Small intestine (tissue), 7 donors: ENCODE results near the gene TRMU. TPM values are rescaled to one million over a fixed set of nuclear protein-coding genes. Genes with fewer than 3 reads are reported as not detected.

Experiments
- DNase-seq, 2 donors: peaks; one replicate each; pipeline versions ENCODE4 v3.0.0 to v3.0.0-alpha.2; 2013
- FAIRE-seq: peaks from 2 replicates; lab custom pipeline; 2012; peaks lifted over from hg19 to GRCh38; lab: Jason Lieb, UNC
- H3K27ac ChIP-seq, 3 donors: one replicate each; pipeline ENCODE4 v1.5.1; 2013; ENCODE audit warnings: low read length in 2 of 3, mild to moderate bottlenecking in 2 of 3, control low read depth in 1 of 3, inconsistent platforms in 1 of 3, low read depth in 1 of 3, moderate library complexity in 1 of 3
- H3K27me3 ChIP-seq, 3 donors: one replicate each; pipeline ENCODE4 v1.6.1; 2013; ENCODE audit warnings: low read length in 3 of 3, inconsistent platforms in 1 of 3; ENCODE audit not compliant: control insufficient read depth in 3 of 3, insufficient read depth in 3 of 3
- H3K36me3 ChIP-seq, 3 donors: one replicate each; pipeline ENCODE4 v1.6.1; 2013; ENCODE audit warnings: low read length in 3 of 3, inconsistent platforms in 1 of 3, low read depth in 1 of 3, mild to moderate bottlenecking in 1 of 3, moderate library complexity in 1 of 3; ENCODE audit not compliant: control insufficient read depth in 3 of 3, insufficient read depth in 2 of 3
- H3K4me1 ChIP-seq, 3 donors: one replicate each; pipeline ENCODE4 v1.6.1; 2013; ENCODE audit warnings: low read length in 2 of 3, inconsistent platforms in 1 of 3, low read depth in 1 of 3, mild to moderate bottlenecking in 1 of 3, moderate library complexity in 1 of 3; ENCODE audit not compliant: control insufficient read depth in 3 of 3, insufficient read depth in 2 of 3
- H3K4me3 ChIP-seq, 3 donors: one replicate each; pipeline ENCODE4 v1.5.1; 2013; ENCODE audit warnings: low read length in 3 of 3, control low read depth in 1 of 3, inconsistent platforms in 1 of 3, low read depth in 1 of 3, mild to moderate bottlenecking in 1 of 3, moderate library complexity in 1 of 3
- H3K9me3 ChIP-seq, 2 donors: one replicate each; pipeline ENCODE4 v1.6.1; 2013; ENCODE audit warnings: low read depth in 1 of 2, low read length in 1 of 2; ENCODE audit not compliant: control insufficient read depth in 2 of 2, insufficient read depth in 1 of 2
- WGBS, 3 donors: extraction: QIAGEN DNeasy Blood & Tissue Kit; methylation state at CpG; one replicate each; pipeline ENCODE4 v1.1.7; 2013; 5-methylcytosine and 5-hydroxymethylcytosine counted together
- polyA plus RNA-seq, 4 donors: library from polyadenylated mRNA; stranded (reverse) in 3 of 4; unstranded in 1 of 4; fragments of 200-250 nt in 3 of 4; fragments of 120-200 nt in 1 of 4; gene quantifications; one replicate each; pipeline versions ENCODE4 v1.2.1 to v1.2.3, GENCODE V29; 2013
- donor health status: healthy with polysubstance abuse.
- donor health status: control.
- donor health status: control.
- donor health status: Bipolar disorder and iron deficiency.
- donor health status: healthy.

TRMU gene
- polyA plus RNA-seq, 4 donors = 17.0 to 38.6 (median 34.3) TPM

DNA sequence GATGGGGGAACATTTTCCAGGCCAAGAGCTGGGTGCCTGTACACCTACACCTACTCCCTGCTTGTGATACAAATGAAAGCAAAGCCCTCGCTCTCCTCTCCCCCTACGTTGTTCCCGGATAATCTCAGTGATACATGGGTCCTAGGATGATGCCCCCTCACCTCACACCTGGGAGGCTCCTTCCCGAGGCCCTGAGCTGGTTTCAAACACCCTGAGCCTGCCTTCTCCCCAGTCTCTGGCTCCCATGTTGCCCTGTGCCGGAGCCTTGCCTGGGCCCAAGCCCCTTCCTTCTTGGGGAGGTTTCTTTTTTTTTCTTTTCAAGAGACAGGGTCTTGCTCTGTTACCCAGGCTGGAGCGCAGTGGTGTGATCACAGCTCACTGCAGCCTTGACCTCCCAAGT, 23.3 kb downstream of the TRMU start:
- FAIRE-seq = no peak
- 93 to 97% (median 93%) methylated on average over 6 of the region's 6 CpGs for WGBS, 3 donors

DNA sequence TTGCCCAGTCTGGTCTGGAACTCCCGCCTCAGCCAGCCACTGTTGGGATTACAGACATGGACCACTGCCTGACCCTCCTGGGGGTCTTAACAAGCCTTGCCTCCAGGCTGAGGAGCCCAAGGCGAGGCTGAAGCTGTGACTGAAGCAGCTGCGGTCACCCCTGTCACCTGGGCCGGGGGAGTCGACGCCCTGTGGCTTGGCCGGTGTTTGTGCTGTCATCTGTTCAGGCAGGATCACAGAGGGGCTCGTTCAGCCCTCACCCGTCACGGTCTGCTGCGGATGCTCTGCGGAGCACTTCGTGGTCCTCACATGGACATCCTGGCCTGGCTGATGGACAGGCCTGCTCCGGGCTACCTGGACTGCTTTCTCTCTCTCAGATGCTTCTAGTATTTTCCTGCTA, 23.8 kb downstream of the TRMU start:
- Histone ChIP-seq H3K36me3 (peaks cover 0 to 77% (median 4%) of the 10 kb centered on the region in 3 donors), H3K4me1 (peaks cover 0 to 14% (median 6%) of the 10 kb centered on the region in 3 donors), H3K27me3 (no peaks in the 10 kb centered on the region), H3K4me3 (no peak overlapping the region), H3K27ac (no peak overlapping the region), H3K9me3 (peaks cover 0 to 10% of the 10 kb centered on the region in 2 donors)
- DNase-seq (no peak), FAIRE-seq (no peak)
- 88 to 91% (median 89%) methylated on average over 14 of the region's 14 CpGs for WGBS, 3 donors

More for the DNA sequence above, 23.3 kb downstream of the TRMU start:
- no peak for DNase-seq
- Histone ChIP-seq H3K27ac (no peak overlapping the region), H3K27me3 (no peaks in the 10 kb centered on the region), H3K36me3 (peaks cover 0 to 77% (median 9%) of the 10 kb centered on the region in 3 donors), H3K4me3 (no peak overlapping the region), H3K4me1 (peaks cover 0 to 14% (median 6%) of the 10 kb centered on the region in 3 donors), H3K9me3 (peaks cover 0 to 10% of the 10 kb centered on the region in 2 donors)

DNA sequence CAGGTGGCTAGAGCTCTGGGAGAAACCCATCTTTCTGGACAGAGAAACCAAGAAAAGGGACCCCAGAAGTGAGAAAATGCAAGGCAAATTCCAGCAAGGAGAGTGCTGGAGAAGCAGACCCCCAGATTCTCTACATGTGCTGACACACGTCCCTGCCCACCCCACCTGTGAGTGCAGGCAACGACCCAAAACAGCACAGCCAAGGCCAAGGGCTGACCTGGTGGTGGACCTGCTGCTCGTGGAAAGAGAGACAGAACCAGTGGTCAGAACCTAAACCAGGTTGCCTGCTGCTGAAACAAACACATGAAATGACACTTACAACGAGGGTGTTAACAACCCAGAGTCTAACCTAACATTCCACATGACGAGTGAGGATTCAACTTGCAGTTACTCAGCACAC, 24.6 kb downstream of the TRMU start:
- DNase-seq = no peak
- Histone ChIP-seq H3K4me1 (peaks cover 0 to 14% (median 6%) of the 10 kb centered on the region in 3 donors), H3K4me3 (no peak overlapping the region), H3K27me3 (no peaks in the 10 kb centered on the region), H3K36me3 (peaks cover 0 to 76% (median 4%) of the 10 kb centered on the region in 3 donors), H3K27ac (no peak overlapping the region), H3K9me3 (peaks cover 0 to 10% of the 10 kb centered on the region in 2 donors)
- no peak for FAIRE-seq
- WGBS, 3 donors = 86 to 91% (median 87%) methylated on average over 5 of the region's 5 CpGs

DNA sequence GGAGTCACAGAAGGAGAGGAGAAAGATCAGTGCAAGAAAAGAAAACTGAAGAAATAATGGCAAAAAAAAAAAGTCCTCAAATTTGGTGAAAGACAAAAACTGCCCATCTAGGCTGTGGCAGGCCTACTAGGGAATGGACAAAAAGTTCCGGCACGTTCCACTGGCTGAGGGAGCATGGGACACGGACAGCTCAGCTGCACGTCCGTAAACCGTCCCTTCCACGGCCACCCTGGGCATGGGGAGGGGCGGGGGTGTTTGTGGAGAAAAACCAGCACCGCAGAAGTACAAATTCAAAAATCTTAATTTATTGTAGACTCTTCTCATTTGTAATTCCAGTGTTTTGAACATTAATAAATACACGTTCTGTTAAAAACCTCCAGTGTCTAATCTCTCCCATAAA, 25.4 kb downstream of the TRMU start:
- H3K27ac ChIP-seq = no peak overlapping the region
- 86 to 96% (median 92%) methylated on average over 10 of the region's 10 CpGs for WGBS, 3 donors
- FAIRE-seq = no peak
- peaks cover 0 to 72% (median 0%) of the 10 kb centered on the region in 3 donors for H3K36me3 ChIP-seq
- H3K4me3 ChIP-seq = no peak overlapping the region
- DNase-seq = no peak
- H3K4me1 ChIP-seq = peaks cover 0 to 14% (median 6%) of the 10 kb centered on the region in 3 donors
- peaks cover 0 to 10% of the 10 kb centered on the region in 2 donors for H3K9me3 ChIP-seq
- H3K27me3 ChIP-seq = no peaks in the 10 kb centered on the region

DNA sequence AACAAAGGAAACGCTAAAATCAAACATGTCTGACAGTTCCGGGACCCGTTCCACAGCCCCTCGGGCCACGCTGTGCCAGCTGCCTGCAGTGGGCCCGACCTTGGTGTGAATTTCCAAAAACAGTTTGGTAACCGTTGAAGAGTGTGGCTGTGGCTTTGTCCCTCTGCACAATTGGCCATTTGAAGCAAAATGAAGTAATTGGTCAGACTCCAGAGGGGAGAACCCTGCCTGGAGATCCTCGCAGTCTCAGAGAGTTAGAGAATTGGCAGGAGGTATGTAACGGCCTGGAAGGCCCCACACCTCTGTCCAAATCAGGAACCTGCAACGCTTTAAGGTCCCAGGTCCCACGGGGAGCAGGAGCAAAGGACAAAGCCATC, 26.3 kb downstream of the TRMU start:
- DNase-seq = no peak
- WGBS, 3 donors = 48 to 63% (median 55%) methylated on average over 11 of the region's 11 CpGs
- Histone ChIP-seq H3K4me3 (no peak overlapping the region), H3K27ac (peak overlapping the region in 2 of 3 donors; percentile 31 to 43), H3K27me3 (no peaks in the 10 kb centered on the region), H3K4me1 (peaks cover 0 to 14% (median 6%) of the 10 kb centered on the region in 3 donors), H3K9me3 (peaks cover 0 to 10% of the 10 kb centered on the region in 2 donors), H3K36me3 (peaks cover 0 to 63% (median 0%) of the 10 kb centered on the region in 3 donors)
- no peak for FAIRE-seq

DNA sequence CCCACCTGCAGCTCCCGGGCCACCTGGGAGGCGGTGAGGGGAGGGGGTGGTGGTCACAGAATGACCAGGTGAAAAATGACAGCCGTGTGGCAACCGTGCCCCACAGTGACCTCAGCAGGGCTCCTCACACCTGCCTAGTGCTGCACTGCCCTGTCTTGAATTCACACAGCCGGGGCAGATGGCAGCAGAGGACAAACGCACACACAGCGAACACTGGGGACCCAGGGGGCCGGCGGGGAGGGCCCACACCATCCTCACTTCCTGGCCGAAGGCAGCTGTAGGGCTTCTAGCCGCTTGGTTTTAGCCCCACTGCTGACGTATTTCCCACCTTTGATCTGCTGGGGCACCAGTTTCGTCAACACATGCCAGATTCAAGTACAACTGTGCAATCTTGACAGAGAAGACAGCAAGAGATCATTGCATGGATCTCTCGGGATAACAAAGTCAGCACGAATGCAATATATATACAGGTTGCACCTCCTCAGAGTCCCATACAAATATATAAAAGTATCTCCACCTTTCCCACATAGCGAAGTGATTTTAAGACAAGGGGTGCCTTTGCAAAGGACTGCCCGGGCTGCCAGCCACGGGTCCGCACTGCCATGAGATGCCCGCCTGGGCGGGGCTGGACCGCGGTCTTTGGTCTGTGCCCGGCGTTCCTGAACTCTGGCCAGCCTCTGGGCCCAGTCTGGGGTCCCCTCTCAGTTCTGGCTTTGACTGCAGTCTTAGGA, 26.9 kb downstream of the TRMU start:
- H3K36me3 ChIP-seq = peaks cover 0 to 61% (median 0%) of the 10 kb centered on the region in 3 donors

DNA sequence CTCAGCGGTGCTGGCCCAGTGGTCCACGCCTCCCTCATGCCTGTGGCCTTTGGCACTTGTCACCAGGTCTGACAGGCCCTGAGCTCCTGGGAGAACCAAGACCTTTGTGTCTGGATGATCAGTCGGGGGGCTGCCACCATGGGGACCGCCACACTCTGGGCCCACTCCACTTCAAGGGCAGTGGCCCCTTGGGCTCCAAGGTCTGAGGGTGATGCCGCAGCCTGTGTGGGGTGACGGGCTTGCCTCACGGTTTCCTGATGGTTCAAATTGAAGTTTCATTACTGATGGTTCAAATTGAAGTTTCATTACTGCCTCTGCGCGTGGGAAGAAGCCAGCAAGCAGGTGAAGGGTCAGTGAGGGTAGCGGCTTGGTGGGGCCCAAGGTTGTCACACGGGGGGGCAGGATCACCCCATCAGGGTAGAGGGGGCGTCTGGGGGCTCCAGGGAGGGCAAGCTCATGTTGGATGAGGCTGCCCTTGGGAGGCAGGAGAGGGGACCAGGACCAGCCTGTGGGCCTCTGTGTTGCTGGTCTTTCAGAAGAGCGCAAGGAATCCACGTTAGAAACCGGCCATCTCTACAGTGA, 27.5 kb downstream of the TRMU start:
- WGBS, 3 donors = 56 to 81% (median 63%) methylated on average over 15 of the region's 15 CpGs
- Histone ChIP-seq H3K4me1 (peaks cover 0 to 14% (median 6%) of the 10 kb centered on the region in 3 donors), H3K4me3 (no peak overlapping the region), H3K27ac (peak overlapping the region in 1 of 3 donors; percentile 0), H3K36me3 (peaks cover 0 to 56% (median 0%) of the 10 kb centered on the region in 3 donors), H3K9me3 (peaks cover 0 to 10% of the 10 kb centered on the region in 2 donors), H3K27me3 (no peaks in the 10 kb centered on the region)
- no peak for FAIRE-seq
- DNase-seq = no peak

More for the DNA sequence above, 26.9 kb downstream of the TRMU start:
- Histone ChIP-seq H3K9me3 (peaks cover 0 to 10% of the 10 kb centered on the region in 2 donors), H3K4me3 (no peak overlapping the region), H3K4me1 (peaks cover 0 to 14% (median 6%) of the 10 kb centered on the region in 3 donors), H3K27me3 (no peaks in the 10 kb centered on the region), H3K27ac (peak overlapping the region in 2 of 3 donors; percentile 31 to 43)
- DNase-seq = peak; percentile 47 to 70
- FAIRE-seq = no peak
- 13 to 44% (median 27%) methylated on average over 25 of the region's 25 CpGs for WGBS, 3 donors

DNA sequence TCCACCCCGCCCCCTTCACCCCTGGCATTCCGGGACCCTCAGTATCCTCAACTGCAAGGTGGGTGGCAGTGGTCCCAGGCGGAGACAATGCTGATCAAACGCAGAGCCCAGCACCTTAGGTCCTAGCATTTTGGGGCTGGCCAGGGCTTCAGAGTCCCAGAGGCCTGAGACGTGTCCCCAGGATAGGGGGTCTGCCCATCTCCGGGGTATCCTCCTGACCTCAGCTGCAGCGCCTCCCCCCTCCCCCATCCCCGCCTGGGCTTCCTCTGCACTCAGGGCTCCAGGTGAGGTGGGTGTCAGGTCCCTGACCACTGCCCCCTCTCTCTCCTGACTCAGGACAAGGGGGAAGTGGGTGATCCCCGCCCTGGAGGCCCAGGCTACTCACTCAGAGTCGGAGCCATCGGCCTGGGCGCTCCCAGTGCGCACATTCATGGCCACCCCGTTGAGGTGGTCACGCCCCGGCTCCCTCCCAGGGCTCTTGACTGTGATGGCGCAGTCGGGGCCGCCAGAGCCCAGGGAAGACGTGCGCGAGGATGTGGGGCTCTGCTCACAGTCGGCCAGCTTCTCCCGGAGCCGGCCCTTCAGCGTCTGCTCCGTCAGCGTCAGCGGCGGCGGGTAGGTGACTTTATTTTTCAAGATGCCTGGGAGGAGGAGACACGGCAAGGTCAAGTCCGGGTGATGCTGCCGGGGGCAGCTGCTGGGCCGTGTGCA, 28.3 kb downstream of the TRMU start:
- Histone ChIP-seq H3K27me3 (no peaks in the 10 kb centered on the region), H3K4me3 (no peak overlapping the region), H3K9me3 (peaks cover 0 to 10% of the 10 kb centered on the region in 2 donors), H3K27ac (no peak overlapping the region), H3K4me1 (peaks cover 0 to 14% (median 6%) of the 10 kb centered on the region in 3 donors), H3K36me3 (peaks cover 0 to 51% (median 0%) of the 10 kb centered on the region in 3 donors)
- no peak for DNase-seq
- no peak for FAIRE-seq
- 86 to 92% (median 86%) methylated on average over 31 to 35 of the region's 35 CpGs for WGBS, 3 donors
